T-helper 2 cell treated with Interferon-gamma antibody and Interleukin-4, amounts not matched to agents 5 μg/mL and 100 μg/mL, for 36 hours (primary cell): ENCODE results near the gene FHIT.
"Not testable (repeated sequence)": the region's sequence is repeated elsewhere in the genome, so short reads cannot be mapped to it uniquely, and the experiment has no call there.

Experiments
- DNase-seq: peaks from one replicate; pipeline ENCODE4 v3.0.0; 2021; ENCODE audit warnings: low spot score
- H3K27ac Mint-ChIP-seq: one replicate; pipeline ENCODE4 v1.8.0; 2021; ENCODE audit warnings: mild to moderate bottlenecking, mixed read lengths
- H3K27me3 Mint-ChIP-seq: one replicate; pipeline ENCODE4 v1.8.0; 2021; ENCODE audit warnings: low read depth, mixed read lengths
- H3K36me3 Mint-ChIP-seq: one replicate; pipeline ENCODE4 v1.8.0; 2021; ENCODE audit warnings: low read depth, mixed read lengths
- H3K4me1 Mint-ChIP-seq: one replicate; pipeline ENCODE4 v1.8.0; 2021; ENCODE audit warnings: low read depth, mixed read lengths
- H3K4me3 Mint-ChIP-seq: one replicate; pipeline ENCODE4 v1.8.0; 2022; ENCODE audit warnings: mild to moderate bottlenecking, moderate library complexity, mixed read lengths
- H3K9me3 Mint-ChIP-seq: one replicate; pipeline ENCODE4 v1.8.0; 2021; ENCODE audit warnings: mixed read lengths

FHIT gene

GRCh38 chr3:61218504-61218903, 32.7 kb downstream of the FHIT start:
- H3K27me3 Mint-ChIP-seq: no peaks in the 10 kb centered on the region
- H3K9me3 Mint-ChIP-seq: peaks cover 5% of the 10 kb centered on the region
- H3K27ac Mint-ChIP-seq: no peak overlapping the region
- no peak for DNase-seq
- no peaks in the 10 kb centered on the region for H3K4me1 Mint-ChIP-seq
- no peaks in the 10 kb centered on the region for H3K36me3 Mint-ChIP-seq
- no peak overlapping the region for H3K4me3 Mint-ChIP-seq

GRCh38 chr3:61216171-61216570, 35.1 kb downstream of the FHIT start:
- H3K9me3 Mint-ChIP-seq, H3K4me3 Mint-ChIP-seq, H3K4me1 Mint-ChIP-seq, H3K27me3 Mint-ChIP-seq, H3K36me3 Mint-ChIP-seq, DNase-seq, H3K27ac Mint-ChIP-seq: not testable (repeated sequence)

- Mint-ChIP-seq H3K27me3 (no peaks in the 10 kb centered on the region), H3K36me3 (no peaks in the 10 kb centered on the region), H3K27ac (no peak overlapping the region), H3K9me3 (no peaks in the 10 kb centered on the region), H3K4me1 (no peaks in the 10 kb centered on the region), H3K4me3 (no peak overlapping the region)
- no peak for DNase-seq
Observed at GRCh38 chr3:61202086-61202485, 49.2 kb downstream of the FHIT start.

- Mint-ChIP-seq H3K4me3 (no peak overlapping the region), H3K4me1 (no peaks in the 10 kb centered on the region), H3K36me3 (no peaks in the 10 kb centered on the region), H3K9me3 (no peaks in the 10 kb centered on the region), H3K27ac (no peak overlapping the region), H3K27me3 (no peaks in the 10 kb centered on the region)
- DNase-seq: no peak
Observed at GRCh38 chr3:61201071-61201470, 50.2 kb downstream of the FHIT start.

GRCh38 chr3:61200270-61200669, 51.0 kb downstream of the FHIT start:
- no peak overlapping the region for H3K4me3 Mint-ChIP-seq
- H3K27me3 Mint-ChIP-seq: no peaks in the 10 kb centered on the region
- H3K27ac Mint-ChIP-seq: no peak overlapping the region
- DNase-seq: no peak
- no peaks in the 10 kb centered on the region for H3K9me3 Mint-ChIP-seq
- H3K4me1 Mint-ChIP-seq: no peaks in the 10 kb centered on the region
- H3K36me3 Mint-ChIP-seq: no peaks in the 10 kb centered on the region

- Mint-ChIP-seq H3K4me1 (no peaks in the 10 kb centered on the region), H3K4me3 (no peak overlapping the region), H3K27me3 (no peaks in the 10 kb centered on the region), H3K27ac (no peak overlapping the region), H3K9me3 (no peaks in the 10 kb centered on the region), H3K36me3 (no peaks in the 10 kb centered on the region)
- no peak for DNase-seq
Observed at GRCh38 chr3:61199843-61200242, 51.4 kb downstream of the FHIT start.

- Mint-ChIP-seq H3K4me3 (no peak overlapping the region), H3K27me3 (no peaks in the 10 kb centered on the region), H3K27ac (no peak overlapping the region), H3K36me3 (no peaks in the 10 kb centered on the region), H3K4me1 (no peaks in the 10 kb centered on the region), H3K9me3 (no peaks in the 10 kb centered on the region)
- DNase-seq: no peak
Observed at GRCh38 chr3:61194892-61195538, 56.2 kb downstream of the FHIT start.

GRCh38 chr3:61192222-61192621, 59.0 kb downstream of the FHIT start:
- Mint-ChIP-seq H3K36me3 (no peaks in the 10 kb centered on the region), H3K27me3 (no peaks in the 10 kb centered on the region), H3K27ac (no peak overlapping the region), H3K4me1 (no peaks in the 10 kb centered on the region), H3K4me3 (no peak overlapping the region), H3K9me3 (no peaks in the 10 kb centered on the region)
- no peak for DNase-seq

- H3K9me3 Mint-ChIP-seq, H3K27me3 Mint-ChIP-seq, DNase-seq: not testable (repeated sequence)
Observed at GRCh38 chr3:61190205-61190604, 61.0 kb downstream of the FHIT start.

GRCh38 chr3:61186030-61186429, 65.2 kb downstream of the FHIT start:
- H3K27me3 Mint-ChIP-seq: no peaks in the 10 kb centered on the region
- H3K4me1 Mint-ChIP-seq: no peaks in the 10 kb centered on the region
- no peaks in the 10 kb centered on the region for H3K9me3 Mint-ChIP-seq
- no peak for DNase-seq
- H3K4me3 Mint-ChIP-seq: no peak overlapping the region
- no peak overlapping the region for H3K27ac Mint-ChIP-seq
- no peaks in the 10 kb centered on the region for H3K36me3 Mint-ChIP-seq

More at GRCh38 chr3:61190205-61190604, 61.0 kb downstream of the FHIT start:
- not testable (repeated sequence) for H3K4me1 Mint-ChIP-seq, H3K4me3 Mint-ChIP-seq, H3K27ac Mint-ChIP-seq, H3K36me3 Mint-ChIP-seq

GRCh38 chr3:61184956-61185355, 66.3 kb downstream of the FHIT start:
- no peak for DNase-seq
- Mint-ChIP-seq H3K27ac (no peak overlapping the region), H3K4me1 (no peaks in the 10 kb centered on the region), H3K9me3 (no peaks in the 10 kb centered on the region), H3K4me3 (no peak overlapping the region), H3K36me3 (no peaks in the 10 kb centered on the region), H3K27me3 (no peaks in the 10 kb centered on the region)

- DNase-seq: no peak
- no peak overlapping the region for H3K27ac Mint-ChIP-seq
- no peaks in the 10 kb centered on the region for H3K27me3 Mint-ChIP-seq
- no peaks in the 10 kb centered on the region for H3K4me1 Mint-ChIP-seq
- no peaks in the 10 kb centered on the region for H3K36me3 Mint-ChIP-seq
- no peaks in the 10 kb centered on the region for H3K9me3 Mint-ChIP-seq
- H3K4me3 Mint-ChIP-seq: no peak overlapping the region
Observed at GRCh38 chr3:61182662-61183061, 68.6 kb downstream of the FHIT start.

GRCh38 chr3:61181874-61182273, 69.4 kb downstream of the FHIT start:
- Mint-ChIP-seq H3K9me3 (no peaks in the 10 kb centered on the region), H3K36me3 (no peaks in the 10 kb centered on the region), H3K4me3 (no peak overlapping the region), H3K27me3 (no peaks in the 10 kb centered on the region), H3K27ac (no peak overlapping the region), H3K4me1 (no peaks in the 10 kb centered on the region)
- no peak for DNase-seq

GRCh38 chr3:61180206-61180605, 71.0 kb downstream of the FHIT start:
- Mint-ChIP-seq H3K27me3 (no peaks in the 10 kb centered on the region), H3K36me3 (no peaks in the 10 kb centered on the region), H3K9me3 (no peaks in the 10 kb centered on the region), H3K27ac (no peak overlapping the region), H3K4me1 (no peaks in the 10 kb centered on the region), H3K4me3 (no peak overlapping the region)
- no peak for DNase-seq

GRCh38 chr3:61178167-61178566, 73.1 kb downstream of the FHIT start:
- Mint-ChIP-seq H3K27ac (no peak overlapping the region), H3K9me3 (no peaks in the 10 kb centered on the region), H3K36me3 (no peaks in the 10 kb centered on the region), H3K4me1 (no peaks in the 10 kb centered on the region), H3K27me3 (no peaks in the 10 kb centered on the region), H3K4me3 (no peak overlapping the region)
- DNase-seq: no peak
